MCF 10A (cell line): ENCODE data around the gene CIAO2B. TPM values are rescaled to one million over a fixed set of nuclear protein-coding genes. Genes with fewer than 3 reads are reported as not detected.

ENCODE experiments used
- BruUV-seq: library from RNA; stranded (reverse); fragments of 400-500 nt; replicated peaks from 2 replicates; lab custom pipeline; 2021; lab: Mats Ljungman, UMichigan
- CTCF ChIA-PET: fragments of 300-600 bp; sonication (Branson Sonifier 250); formaldehyde crosslinking; extraction: SDS; loops from one replicate; lab custom pipeline; 2021; ENCODE audit warnings: antibody characterized with exemption, inconsistent platforms; lab: Yijun Ruan, JAX
- POLR2A ChIA-PET: fragments of 300-600, 350-650 bp; sonication (Branson Sonifier 250); formaldehyde crosslinking; extraction: SDS; loops from one replicate; lab custom pipeline; 2020; ENCODE audit warnings: antibody characterized with exemption, inconsistent platforms; lab: Yijun Ruan, JAX
- DNase-seq: peaks from one replicate; pipeline ENCODE4 v3.0.0-alpha.2; 2018; ENCODE audit not compliant: unreplicated experiment
- H3K27ac Mint-ChIP-seq: one replicate; pipeline ENCODE4 v1.8.0; 2022; ENCODE audit warnings: mild to moderate bottlenecking, low read depth, mixed read lengths; ENCODE audit not compliant: unreplicated experiment
- H3K27me3 Mint-ChIP-seq: one replicate; pipeline ENCODE4 v1.8.0; 2022; ENCODE audit warnings: mixed read lengths; ENCODE audit not compliant: insufficient read depth, unreplicated experiment
- H3K36me3 Mint-ChIP-seq: one replicate; pipeline ENCODE4 v1.8.0; 2022; ENCODE audit warnings: mild to moderate bottlenecking, moderate library complexity, mixed read lengths; ENCODE audit not compliant: insufficient read depth, unreplicated experiment
- H3K4me1 Mint-ChIP-seq: one replicate; pipeline ENCODE4 v1.8.0; 2022; ENCODE audit warnings: mixed read lengths; ENCODE audit not compliant: insufficient read depth, unreplicated experiment
- H3K4me3 Mint-ChIP-seq: one replicate; pipeline ENCODE4 v1.8.0; 2022; ENCODE audit warnings: mild to moderate bottlenecking, moderate library complexity, mixed read lengths; ENCODE audit not compliant: unreplicated experiment
- H3K9me3 Mint-ChIP-seq: one replicate; pipeline ENCODE4 v1.8.0; 2022; ENCODE audit warnings: mixed read lengths; ENCODE audit not compliant: unreplicated experiment
- CTCF ChIP-seq: fragments of 200-600 bp; IDR thresholded peaks from one replicate; pipeline ENCODE4 v1.8.0; 2022; ENCODE audit warnings: antibody characterized with exemption, mild to moderate bottlenecking; ENCODE audit not compliant: unreplicated experiment
- intact Hi-C: fragments of 100-400 bp; cut with micrococcal nuclease; formaldehyde crosslinking; loops from 2 replicates; pipeline ENCODE4 v1.14.1; 2022
- total RNA-seq: library from RNA; stranded (reverse); gene quantifications from 2 replicates; pipeline ENCODE4 v1.2.3, GENCODE V29; 2022

CIAO2B gene
- total RNA-seq, 1 experiment from 2014 or later, result 133 TPM

DNA sequence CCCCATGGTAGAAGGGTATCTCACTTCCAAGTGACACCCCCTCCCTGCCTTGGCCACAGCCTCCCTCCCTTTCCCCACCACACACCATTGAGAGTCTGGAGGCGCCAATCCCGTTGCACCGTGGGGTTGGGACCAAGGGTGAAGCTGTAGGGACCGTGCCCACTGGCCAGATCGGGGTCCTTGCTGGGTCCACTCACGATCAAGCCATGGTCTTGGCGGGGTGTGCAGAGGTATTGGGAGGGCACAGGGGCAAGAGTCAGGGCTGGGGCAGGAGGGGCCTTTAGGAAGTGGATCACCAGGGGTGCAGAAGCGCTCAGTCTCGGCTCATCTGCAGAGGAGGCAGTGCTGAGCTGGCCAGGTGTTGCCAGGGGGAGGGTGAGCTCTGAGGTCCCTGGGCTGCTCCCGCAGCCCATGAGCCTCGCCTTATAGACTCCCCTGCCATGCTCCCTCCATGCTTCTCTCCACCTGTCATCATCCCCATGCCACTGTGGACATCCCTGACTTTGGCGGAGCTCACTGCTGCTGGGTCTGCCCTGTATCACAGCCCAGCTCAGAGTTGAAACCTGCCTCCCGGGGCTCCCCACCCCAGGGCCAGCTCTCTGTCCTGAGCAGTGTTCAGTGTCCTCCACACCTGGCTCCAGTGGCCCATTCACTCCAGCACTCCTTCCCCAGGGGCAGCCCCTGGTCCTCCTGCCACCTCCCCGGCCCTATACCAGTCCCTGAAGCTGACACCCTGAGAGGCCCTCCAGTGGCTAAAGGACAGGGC is 23.8 kb downstream of the CIAO2B start:
- Mint-ChIP-seq H3K9me3 (no peaks in the 10 kb centered on the region), H3K4me3 (no peak overlapping the region), H3K27me3 (no peaks in the 10 kb centered on the region), H3K36me3 (no peaks in the 10 kb centered on the region), H3K27ac (no peak overlapping the region), H3K4me1 (peaks cover 14% of the 10 kb centered on the region)
- no peak for DNase-seq
- intact Hi-C loops, result no loop called here
- BruUV-seq, result no TSS peak
- POLR2A ChIA-PET, result interaction anchor here (1.0 to 2.5 kb wide), 7 partner anchors 9 to 24 kb away, joined by 3 to 11 read pairs (median 4); partner anchors contain the start of gene CIAO2B
- TF ChIP-seq CTCF, result no peak
- CTCF ChIA-PET, result interaction anchor here (0.6 to 3.1 kb wide), 8 partner anchors 7 to 500 kb away, joined by 3 to 11 read pairs (median 4); no protein-coding TSS in a partner anchor

GRCh38 chr16:66908762-66909559 is 25.2 kb downstream of the CIAO2B start:
- peaks cover 14% of the 10 kb centered on the region for H3K4me1 Mint-ChIP-seq
- no peaks in the 10 kb centered on the region for H3K36me3 Mint-ChIP-seq
- H3K4me3 Mint-ChIP-seq, result no peak overlapping the region

GRCh38 chr16:66908116-66908515 is 26.1 kb downstream of the CIAO2B start:
- Mint-ChIP-seq H3K4me1 (peaks cover 14% of the 10 kb centered on the region), H3K27me3 (no peaks in the 10 kb centered on the region), H3K4me3 (no peak overlapping the region), H3K36me3 (no peaks in the 10 kb centered on the region), H3K9me3 (no peaks in the 10 kb centered on the region), H3K27ac (no peak overlapping the region)
- BruUV-seq, result no TSS peak
- no peak for DNase-seq
- ChIA-PET POLR2A (no interaction called here), CTCF (interaction anchor here (1.0 to 5.1 kb wide), 2 partner anchors 13 to 39 kb away, joined by 3 to 30 read pairs; no protein-coding TSS in a partner anchor)
- intact Hi-C loops, result no loop called here
- TF ChIP-seq CTCF, result no peak

More at GRCh38 chr16:66908762-66909559, 25.2 kb downstream of the CIAO2B start:
- no peak for TF ChIP-seq CTCF
- intact Hi-C loops, result no loop called here
- BruUV-seq, result no TSS peak
- no peaks in the 10 kb centered on the region for H3K9me3 Mint-ChIP-seq
- ChIA-PET CTCF (interaction anchor here (0.6 to 3.1 kb wide), 4 partner anchors 9 to 464 kb away, joined by 3 to 11 read pairs (median 3); no protein-coding TSS in a partner anchor), POLR2A (interaction anchor here (0.6 to 2.2 kb wide), 3 partner anchors 9 to 23 kb away, joined by 3 to 11 read pairs (median 3); no protein-coding TSS in a partner anchor)
- no peaks in the 10 kb centered on the region for H3K27me3 Mint-ChIP-seq
- DNase-seq, result no peak
- H3K27ac Mint-ChIP-seq, result no peak overlapping the region
